Left hindlimb (tissue), 1 donor: ENCODE results near the gene ADAP1.

ENCODE experiments used
- DNase-seq: peaks from one replicate; pipeline ENCODE4 v3.0.0-alpha.2; 2018

The ADAP1 gene

GRCh38 chr7:889391-889790 is 65.1 kb downstream of the ADAP1 start:
- no peak for DNase-seq

- no peak for DNase-seq
Measured at GRCh38 chr7:889025-889390, 65.5 kb downstream of the ADAP1 start.

- no peak for DNase-seq
Measured at GRCh38 chr7:888081-889024, 66.1 kb downstream of the ADAP1 start.

GRCh38 chr7:887488-887820 is 67.0 kb downstream of the ADAP1 start:
- no peak for DNase-seq

GRCh38 chr7:886626-887487 is 67.6 kb downstream of the ADAP1 start:
- DNase-seq = peak; percentile 19

- no peak for DNase-seq
Measured at GRCh38 chr7:885893-886625, 68.4 kb downstream of the ADAP1 start.

GRCh38 chr7:885261-885892 is 69.1 kb downstream of the ADAP1 start:
- DNase-seq = no peak

GRCh38 chr7:884191-885003 is 70.1 kb downstream of the ADAP1 start:
- no peak for DNase-seq

GRCh38 chr7:883055-884021 is 71.1 kb downstream of the ADAP1 start:
- DNase-seq = no peak

GRCh38 chr7:882336-883035 is 72.0 kb downstream of the ADAP1 start:
- no peak for DNase-seq

GRCh38 chr7:881441-882234 is 72.8 kb downstream of the ADAP1 start:
- no peak for DNase-seq

- DNase-seq = no peak
Measured at GRCh38 chr7:880450-880849, 74.0 kb downstream of the ADAP1 start.

- no peak for DNase-seq
Measured at GRCh38 chr7:879706-880105, 74.8 kb downstream of the ADAP1 start.

GRCh38 chr7:879093-879492 is 75.4 kb downstream of the ADAP1 start:
- no peak for DNase-seq

GRCh38 chr7:877312-878232 is 76.9 kb downstream of the ADAP1 start:
- DNase-seq = no peak

- peak; percentile 71 for DNase-seq
Measured at GRCh38 chr7:876972-877311, 77.5 kb downstream of the ADAP1 start.

- peak; percentile 95 for DNase-seq
Measured at GRCh38 chr7:876077-876971, 78.2 kb downstream of the ADAP1 start, which contains the start of gene GET4. GET4 (plus strand) TSS chr7:876554; CDS start chr7:876646, 92 bp downstream.
